H1 (cell line): ENCODE results near the gene CAMTA1. TPM values are rescaled to one million over a fixed set of nuclear protein-coding genes. Genes with fewer than 3 reads are reported as not detected.

Experiments used
- BACH1 ChIP-seq: IDR thresholded peaks from 2 replicates; pipeline ENCODE4 v1.6.1; 2012; ENCODE audit warnings: low read length, improper control_type of control experiment
- SAP30 ChIP-seq: fragments of 300-600 bp; sonication (generic); IDR thresholded peaks from 2 replicates; pipeline ENCODE4 v1.7.1; 2012; ENCODE audit warnings: low read length, moderate library complexity, mild to moderate bottlenecking, inconsistent platforms; ENCODE audit not compliant: insufficient read depth, insufficient replicate concordance
- SP2 ChIP-seq: IDR thresholded peaks from 2 replicates; pipeline ENCODE4 v1.6.1; 2012; ENCODE audit warnings: mild to moderate bottlenecking, low read length, inconsistent platforms
- YY1 ChIP-seq: IDR thresholded peaks from 2 replicates; pipeline ENCODE4 v1.6.1; 2011; ENCODE audit warnings: low read depth, mild to moderate bottlenecking, low read length
- polyA plus RNA-seq, 7 experiments: library from polyadenylated mRNA; depleted of rRNA in 3 of 7; stranded (reverse) in 5 of 7; unstranded in 2 of 7; fragments of >200 nt in 5 of 7; fragments of 200-250 nt in 2 of 7; gene quantifications; 1 replicate in 5 of 7; 2 replicates in 1 of 7; 4 replicates in 1 of 7; pipeline versions ENCODE4 v1.2.1 to v1.2.3, GENCODE V29; 2011 to 2013; ENCODE audit warnings: missing spikeins in 2 of 7, mixed read lengths in 2 of 7
- total RNA-seq: library from RNA; stranded (reverse); fragmentation: NEBNext Ultra II Directional; extraction: Animal tissue kit (Norgen Biotek cat#: 25700); gene quantifications from 2 replicates; pipeline ENCODE4 v1.2.1, GENCODE V29; 2021
- TF ChIP-seq, protein P1 (sequence below): fragments of 300-600 bp; sonication (generic); IDR thresholded peaks from 2 replicates; pipeline ENCODE4 v1.7.1; 2012; ENCODE audit warnings: low read length, moderate library complexity, mild to moderate bottlenecking, inconsistent platforms; ENCODE audit not compliant: insufficient replicate concordance

Gene CAMTA1
- total and polyA plus RNA-seq, 2 of the 8 experiments (the other 6 are each of a cell fraction or from before 2014, with no cell fraction given) = 65.0 to 119 TPM

DNA sequence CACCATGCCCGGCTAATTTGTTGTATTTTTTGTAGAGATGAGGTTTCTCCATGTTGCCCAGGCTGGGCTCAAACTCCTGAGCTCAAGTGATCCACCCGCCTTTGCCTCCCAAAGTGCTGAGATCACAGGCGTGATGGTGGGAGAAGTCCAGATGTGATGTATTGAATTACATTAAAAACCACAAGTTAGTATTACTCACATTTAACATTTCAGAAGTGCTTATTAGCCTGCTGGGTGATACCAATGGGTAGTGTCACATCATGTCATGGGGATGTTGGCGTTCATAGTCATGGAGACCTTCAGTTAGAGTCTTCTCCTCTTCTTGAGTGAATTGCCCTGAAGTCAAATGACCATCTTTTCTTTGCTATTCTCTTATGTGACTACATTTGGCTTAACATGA is 922.3 kb downstream of the CAMTA1 start (continued):
- TF ChIP-seq, protein P1, sequence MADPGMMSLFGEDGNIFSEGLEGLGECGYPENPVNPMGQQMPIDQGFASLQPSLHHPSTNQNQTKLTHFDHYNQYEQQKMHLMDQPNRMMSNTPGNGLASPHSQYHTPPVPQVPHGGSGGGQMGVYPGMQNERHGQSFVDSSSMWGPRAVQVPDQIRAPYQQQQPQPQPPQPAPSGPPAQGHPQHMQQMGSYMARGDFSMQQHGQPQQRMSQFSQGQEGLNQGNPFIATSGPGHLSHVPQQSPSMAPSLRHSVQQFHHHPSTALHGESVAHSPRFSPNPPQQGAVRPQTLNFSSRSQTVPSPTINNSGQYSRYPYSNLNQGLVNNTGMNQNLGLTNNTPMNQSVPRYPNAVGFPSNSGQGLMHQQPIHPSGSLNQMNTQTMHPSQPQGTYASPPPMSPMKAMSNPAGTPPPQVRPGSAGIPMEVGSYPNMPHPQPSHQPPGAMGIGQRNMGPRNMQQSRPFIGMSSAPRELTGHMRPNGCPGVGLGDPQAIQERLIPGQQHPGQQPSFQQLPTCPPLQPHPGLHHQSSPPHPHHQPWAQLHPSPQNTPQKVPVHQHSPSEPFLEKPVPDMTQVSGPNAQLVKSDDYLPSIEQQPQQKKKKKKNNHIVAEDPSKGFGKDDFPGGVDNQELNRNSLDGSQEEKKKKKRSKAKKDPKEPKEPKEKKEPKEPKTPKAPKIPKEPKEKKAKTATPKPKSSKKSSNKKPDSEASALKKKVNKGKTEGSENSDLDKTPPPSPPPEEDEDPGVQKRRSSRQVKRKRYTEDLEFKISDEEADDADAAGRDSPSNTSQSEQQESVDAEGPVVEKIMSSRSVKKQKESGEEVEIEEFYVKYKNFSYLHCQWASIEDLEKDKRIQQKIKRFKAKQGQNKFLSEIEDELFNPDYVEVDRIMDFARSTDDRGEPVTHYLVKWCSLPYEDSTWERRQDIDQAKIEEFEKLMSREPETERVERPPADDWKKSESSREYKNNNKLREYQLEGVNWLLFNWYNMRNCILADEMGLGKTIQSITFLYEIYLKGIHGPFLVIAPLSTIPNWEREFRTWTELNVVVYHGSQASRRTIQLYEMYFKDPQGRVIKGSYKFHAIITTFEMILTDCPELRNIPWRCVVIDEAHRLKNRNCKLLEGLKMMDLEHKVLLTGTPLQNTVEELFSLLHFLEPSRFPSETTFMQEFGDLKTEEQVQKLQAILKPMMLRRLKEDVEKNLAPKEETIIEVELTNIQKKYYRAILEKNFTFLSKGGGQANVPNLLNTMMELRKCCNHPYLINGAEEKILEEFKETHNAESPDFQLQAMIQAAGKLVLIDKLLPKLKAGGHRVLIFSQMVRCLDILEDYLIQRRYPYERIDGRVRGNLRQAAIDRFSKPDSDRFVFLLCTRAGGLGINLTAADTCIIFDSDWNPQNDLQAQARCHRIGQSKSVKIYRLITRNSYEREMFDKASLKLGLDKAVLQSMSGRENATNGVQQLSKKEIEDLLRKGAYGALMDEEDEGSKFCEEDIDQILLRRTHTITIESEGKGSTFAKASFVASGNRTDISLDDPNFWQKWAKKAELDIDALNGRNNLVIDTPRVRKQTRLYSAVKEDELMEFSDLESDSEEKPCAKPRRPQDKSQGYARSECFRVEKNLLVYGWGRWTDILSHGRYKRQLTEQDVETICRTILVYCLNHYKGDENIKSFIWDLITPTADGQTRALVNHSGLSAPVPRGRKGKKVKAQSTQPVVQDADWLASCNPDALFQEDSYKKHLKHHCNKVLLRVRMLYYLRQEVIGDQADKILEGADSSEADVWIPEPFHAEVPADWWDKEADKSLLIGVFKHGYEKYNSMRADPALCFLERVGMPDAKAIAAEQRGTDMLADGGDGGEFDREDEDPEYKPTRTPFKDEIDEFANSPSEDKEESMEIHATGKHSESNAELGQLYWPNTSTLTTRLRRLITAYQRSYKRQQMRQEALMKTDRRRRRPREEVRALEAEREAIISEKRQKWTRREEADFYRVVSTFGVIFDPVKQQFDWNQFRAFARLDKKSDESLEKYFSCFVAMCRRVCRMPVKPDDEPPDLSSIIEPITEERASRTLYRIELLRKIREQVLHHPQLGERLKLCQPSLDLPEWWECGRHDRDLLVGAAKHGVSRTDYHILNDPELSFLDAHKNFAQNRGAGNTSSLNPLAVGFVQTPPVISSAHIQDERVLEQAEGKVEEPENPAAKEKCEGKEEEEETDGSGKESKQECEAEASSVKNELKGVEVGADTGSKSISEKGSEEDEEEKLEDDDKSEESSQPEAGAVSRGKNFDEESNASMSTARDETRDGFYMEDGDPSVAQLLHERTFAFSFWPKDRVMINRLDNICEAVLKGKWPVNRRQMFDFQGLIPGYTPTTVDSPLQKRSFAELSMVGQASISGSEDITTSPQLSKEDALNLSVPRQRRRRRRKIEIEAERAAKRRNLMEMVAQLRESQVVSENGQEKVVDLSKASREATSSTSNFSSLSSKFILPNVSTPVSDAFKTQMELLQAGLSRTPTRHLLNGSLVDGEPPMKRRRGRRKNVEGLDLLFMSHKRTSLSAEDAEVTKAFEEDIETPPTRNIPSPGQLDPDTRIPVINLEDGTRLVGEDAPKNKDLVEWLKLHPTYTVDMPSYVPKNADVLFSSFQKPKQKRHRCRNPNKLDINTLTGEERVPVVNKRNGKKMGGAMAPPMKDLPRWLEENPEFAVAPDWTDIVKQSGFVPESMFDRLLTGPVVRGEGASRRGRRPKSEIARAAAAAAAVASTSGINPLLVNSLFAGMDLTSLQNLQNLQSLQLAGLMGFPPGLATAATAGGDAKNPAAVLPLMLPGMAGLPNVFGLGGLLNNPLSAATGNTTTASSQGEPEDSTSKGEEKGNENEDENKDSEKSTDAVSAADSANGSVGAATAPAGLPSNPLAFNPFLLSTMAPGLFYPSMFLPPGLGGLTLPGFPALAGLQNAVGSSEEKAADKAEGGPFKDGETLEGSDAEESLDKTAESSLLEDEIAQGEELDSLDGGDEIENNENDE = no peak
- TF ChIP-seq SAP30 (no peak), SP2 (no peak), BACH1 (no peak), YY1 (no peak)
